ENCODE data around the gene TMEM213. TPM values are rescaled to one million over a fixed set of nuclear protein-coding genes. Genes with fewer than 3 reads are reported as not detected.

The TMEM213 gene
- total RNA-seq, 4 donors from 2014 or later: not detected

GRCh38 chr7:138864667-138865066 is 66.9 kb downstream of the TMEM213 start:
- no peak for DNase-seq
- no peak overlapping the region for H3K4me3 ChIP-seq
- TF ChIP-seq POLR2A (IDR thresholded peaks at IDR 0.05) (no peak), POLR2AphosphoS5 (IDR thresholded peaks at IDR 0.05) (no peak), EP300 (IDR thresholded peaks at IDR 0.05; ENCODE audit: low read depth) (no peak)
- TF ChIP-seq, protein P1, sequence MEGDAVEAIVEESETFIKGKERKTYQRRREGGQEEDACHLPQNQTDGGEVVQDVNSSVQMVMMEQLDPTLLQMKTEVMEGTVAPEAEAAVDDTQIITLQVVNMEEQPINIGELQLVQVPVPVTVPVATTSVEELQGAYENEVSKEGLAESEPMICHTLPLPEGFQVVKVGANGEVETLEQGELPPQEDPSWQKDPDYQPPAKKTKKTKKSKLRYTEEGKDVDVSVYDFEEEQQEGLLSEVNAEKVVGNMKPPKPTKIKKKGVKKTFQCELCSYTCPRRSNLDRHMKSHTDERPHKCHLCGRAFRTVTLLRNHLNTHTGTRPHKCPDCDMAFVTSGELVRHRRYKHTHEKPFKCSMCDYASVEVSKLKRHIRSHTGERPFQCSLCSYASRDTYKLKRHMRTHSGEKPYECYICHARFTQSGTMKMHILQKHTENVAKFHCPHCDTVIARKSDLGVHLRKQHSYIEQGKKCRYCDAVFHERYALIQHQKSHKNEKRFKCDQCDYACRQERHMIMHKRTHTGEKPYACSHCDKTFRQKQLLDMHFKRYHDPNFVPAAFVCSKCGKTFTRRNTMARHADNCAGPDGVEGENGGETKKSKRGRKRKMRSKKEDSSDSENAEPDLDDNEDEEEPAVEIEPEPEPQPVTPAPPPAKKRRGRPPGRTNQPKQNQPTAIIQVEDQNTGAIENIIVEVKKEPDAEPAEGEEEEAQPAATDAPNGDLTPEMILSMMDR (IDR thresholded peaks at IDR 0.05): no peak
- intact Hi-C loops (cut with DNase I; ENCODE audit: low total_unique reads) (no loop called here), in situ Hi-C loops (cut with MboI; ENCODE audit: low pct_ligation_motif_present in 1 of 4, low pct_unique_long_range_greater_than_20kb in 1 of 4, low sequenced_read_pairs in 3 of 4) (no loop called here)
- H3K9me3 ChIP-seq: no peaks in the 10 kb centered on the region
- H3K36me3 ChIP-seq: no peaks in the 10 kb centered on the region
- H3K4me1 ChIP-seq: no peaks in the 10 kb centered on the region
- no peaks in the 10 kb centered on the region for H3K27me3 ChIP-seq
- no peak overlapping the region for H3K27ac ChIP-seq
- WGBS, 2 donors (ENCODE audit: low coverage in 1 of 2): 64 to 69% methylated on average over 3 of the region's 3 CpGs

DNA sequence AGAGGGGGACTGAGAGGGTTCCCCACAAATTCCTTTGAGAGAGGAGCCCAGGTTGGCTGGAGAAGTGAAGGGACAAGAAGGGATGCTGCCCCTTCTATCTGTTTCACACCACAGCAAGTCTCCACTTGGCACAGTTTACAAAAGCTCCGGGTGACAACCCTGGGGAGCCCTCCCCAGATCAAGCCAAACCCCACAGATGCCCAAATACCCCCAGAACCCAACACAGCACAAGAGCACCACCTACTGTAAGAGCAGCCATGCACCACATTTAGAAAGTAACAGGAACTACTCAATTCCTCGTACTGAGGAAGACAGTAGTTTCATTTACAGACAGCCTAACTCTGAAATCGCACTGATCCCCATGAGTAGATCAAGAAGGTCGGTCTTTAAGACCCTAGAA is 68.0 kb downstream of the TMEM213 start:
- WGBS, 2 donors (ENCODE audit: low coverage in 1 of 2): 70 to 82% methylated on average over 3 to 4 of the region's 4 CpGs
- no peaks in the 10 kb centered on the region for H3K4me1 ChIP-seq
- H3K27ac ChIP-seq: no peak overlapping the region
- H3K4me3 ChIP-seq: no peak overlapping the region
- in situ Hi-C loops (cut with MboI; ENCODE audit: low pct_ligation_motif_present in 1 of 4, low pct_unique_long_range_greater_than_20kb in 1 of 4, low sequenced_read_pairs in 3 of 4): no loop called here
- no peaks in the 10 kb centered on the region for H3K36me3 ChIP-seq
- TF ChIP-seq EP300 (IDR thresholded peaks at IDR 0.05; ENCODE audit: low read depth) (no peak), POLR2A (IDR thresholded peaks at IDR 0.05) (no peak)
- TF ChIP-seq, protein P1 (IDR thresholded peaks at IDR 0.05): no peak
- no peaks in the 10 kb centered on the region for H3K27me3 ChIP-seq
- intact Hi-C loops (cut with DNase I; ENCODE audit: low total_unique reads): no loop called here
- no peak for DNase-seq
- H3K9me3 ChIP-seq: no peaks in the 10 kb centered on the region

DNA sequence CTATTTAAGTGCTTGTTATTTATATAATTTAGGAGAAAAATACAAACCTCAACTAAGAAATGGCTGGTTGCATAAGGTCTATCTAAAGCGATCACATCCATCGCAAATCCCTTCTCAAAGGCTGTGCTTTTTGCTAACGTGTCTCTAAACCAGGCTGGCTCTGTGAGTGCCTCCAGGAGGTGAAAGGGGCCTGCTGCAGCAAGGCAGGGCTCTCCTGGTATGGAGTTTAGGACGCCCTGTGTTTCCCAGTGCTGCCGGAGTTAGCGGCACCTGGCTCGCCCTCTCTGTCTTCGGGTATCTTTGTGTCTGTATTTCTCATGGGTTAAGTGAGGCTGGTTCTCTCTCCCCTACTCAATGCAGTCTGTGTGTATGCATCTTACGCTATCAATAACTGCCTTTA is 68.6 kb downstream of the TMEM213 start:
- no peaks in the 10 kb centered on the region for H3K9me3 ChIP-seq
- WGBS, 2 donors (ENCODE audit: low coverage in 1 of 2): 92 to 100% methylated on average over 1 to 9 of the region's 9 CpGs
- H3K27ac ChIP-seq: no peak overlapping the region
- H3K27me3 ChIP-seq: no peaks in the 10 kb centered on the region
- in situ Hi-C loops (cut with MboI; ENCODE audit: low pct_ligation_motif_present in 1 of 4, low pct_unique_long_range_greater_than_20kb in 1 of 4, low sequenced_read_pairs in 3 of 4): no loop called here
- H3K4me1 ChIP-seq: no peaks in the 10 kb centered on the region
- intact Hi-C loops (cut with DNase I; ENCODE audit: low total_unique reads): no loop called here
- no peak overlapping the region for H3K4me3 ChIP-seq
- TF ChIP-seq, protein P1 (IDR thresholded peaks at IDR 0.05): no peak
- TF ChIP-seq POLR2AphosphoS5 (IDR thresholded peaks at IDR 0.05): no peak
- TF ChIP-seq EP300 (IDR thresholded peaks at IDR 0.05; ENCODE audit: low read depth): no peak
- no peak for TF ChIP-seq POLR2A (IDR thresholded peaks at IDR 0.05)
- no peak for DNase-seq
- H3K36me3 ChIP-seq: no peaks in the 10 kb centered on the region

DNA sequence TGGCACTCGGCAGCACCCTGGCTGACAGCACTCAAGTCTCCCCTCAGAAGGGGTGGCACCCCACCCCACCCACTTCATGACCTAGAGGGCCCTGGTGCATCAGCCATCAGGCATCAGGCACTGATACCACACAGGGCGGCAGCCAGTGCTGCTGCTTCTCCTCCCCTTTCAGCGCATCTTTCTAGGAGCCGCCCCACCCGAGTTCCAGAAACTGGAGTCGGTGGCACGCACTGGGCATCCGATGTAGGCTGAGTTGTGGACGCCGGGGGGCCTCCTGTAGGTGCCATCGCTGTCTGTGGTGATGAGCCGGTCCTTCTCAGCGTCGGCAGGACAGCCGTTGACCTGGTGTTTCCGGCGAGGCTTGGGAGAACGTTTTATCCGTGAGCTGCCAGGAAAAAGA is 70.0 kb downstream of the TMEM213 start:
- no peak for DNase-seq
- no peaks in the 10 kb centered on the region for H3K36me3 ChIP-seq
- intact Hi-C loops (cut with DNase I; ENCODE audit: low total_unique reads) (no loop called here), in situ Hi-C loops (cut with MboI; ENCODE audit: low pct_ligation_motif_present in 1 of 4, low pct_unique_long_range_greater_than_20kb in 1 of 4, low sequenced_read_pairs in 3 of 4) (no loop called here)
- TF ChIP-seq POLR2A (IDR thresholded peaks at IDR 0.05) (no peak), EP300 (IDR thresholded peaks at IDR 0.05; ENCODE audit: low read depth) (no peak), POLR2AphosphoS5 (IDR thresholded peaks at IDR 0.05) (no peak)
- TF ChIP-seq, protein P1 (IDR thresholded peaks at IDR 0.05): no peak
- WGBS, 2 donors (ENCODE audit: low coverage in 1 of 2): 97% methylated on average over 6 to 19 of the region's 19 CpGs
- no peaks in the 10 kb centered on the region for H3K27me3 ChIP-seq
- no peak overlapping the region for H3K4me3 ChIP-seq
- H3K27ac ChIP-seq: no peak overlapping the region
- no peaks in the 10 kb centered on the region for H3K9me3 ChIP-seq
- no peaks in the 10 kb centered on the region for H3K4me1 ChIP-seq

Data from transverse colon (tissue), 4 donors.